LNCaP clone FGC (cell line): ENCODE measurements around the gene RTF1.

Experiments
- DNase-seq: peaks from one replicate; pipeline ENCODE4 v3.0.0-alpha.2; 2011; ENCODE audit warnings: low read depth
- H3K4me3 ChIP-seq: 2 replicates; pipeline ENCODE4 v1.5.1; 2011; ENCODE audit warnings: mild to moderate bottlenecking, low read depth, low read length, control low read depth
- TF ChIP-seq, protein P1 (sequence below): IDR thresholded peaks from 2 replicates; pipeline ENCODE4 v1.5.1; 2012; ENCODE audit warnings: mild to moderate bottlenecking; ENCODE audit not compliant: control insufficient read depth, insufficient read depth; ENCODE audit errors: extremely low read depth

RTF1 gene

DNA sequence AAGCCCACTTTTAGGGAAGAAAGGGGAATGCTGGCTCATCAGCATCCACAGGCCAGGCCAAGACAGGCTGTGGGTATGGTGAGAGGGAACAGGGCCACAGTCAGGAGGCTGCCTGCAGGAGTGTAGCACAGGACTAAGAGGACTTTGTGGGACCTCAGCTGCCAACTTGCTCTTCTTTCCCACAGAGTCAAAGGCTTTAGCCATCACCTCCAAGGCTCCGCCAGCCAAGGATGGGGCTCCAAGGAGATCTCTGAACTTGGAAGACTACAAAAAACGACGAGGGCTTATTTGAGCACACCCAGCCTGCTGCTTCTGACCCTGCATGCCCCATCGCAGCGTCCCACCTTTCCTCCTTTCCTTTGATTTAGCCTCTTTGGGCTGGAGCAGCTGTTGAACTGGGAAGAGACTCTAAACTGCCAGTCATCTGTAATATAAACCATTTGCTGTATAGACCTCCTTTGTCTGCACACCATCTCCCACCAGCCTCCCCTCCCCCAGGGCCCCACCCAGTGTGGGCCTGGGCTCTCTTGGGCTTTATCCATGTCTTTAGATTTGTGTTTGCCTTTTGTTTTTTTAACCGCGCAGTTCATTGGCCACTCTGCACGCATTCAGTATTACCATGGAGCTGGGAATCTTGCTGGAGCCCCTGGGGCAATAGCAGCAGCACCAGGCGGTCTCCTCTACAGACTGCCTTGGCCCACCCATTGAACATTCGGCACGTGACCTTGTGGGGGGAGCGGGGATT, 63.7 kb downstream of the RTF1 start:
- DNase-seq, result no peak
- H3K4me3 ChIP-seq, result no peak overlapping the region
- TF ChIP-seq, protein P1, sequence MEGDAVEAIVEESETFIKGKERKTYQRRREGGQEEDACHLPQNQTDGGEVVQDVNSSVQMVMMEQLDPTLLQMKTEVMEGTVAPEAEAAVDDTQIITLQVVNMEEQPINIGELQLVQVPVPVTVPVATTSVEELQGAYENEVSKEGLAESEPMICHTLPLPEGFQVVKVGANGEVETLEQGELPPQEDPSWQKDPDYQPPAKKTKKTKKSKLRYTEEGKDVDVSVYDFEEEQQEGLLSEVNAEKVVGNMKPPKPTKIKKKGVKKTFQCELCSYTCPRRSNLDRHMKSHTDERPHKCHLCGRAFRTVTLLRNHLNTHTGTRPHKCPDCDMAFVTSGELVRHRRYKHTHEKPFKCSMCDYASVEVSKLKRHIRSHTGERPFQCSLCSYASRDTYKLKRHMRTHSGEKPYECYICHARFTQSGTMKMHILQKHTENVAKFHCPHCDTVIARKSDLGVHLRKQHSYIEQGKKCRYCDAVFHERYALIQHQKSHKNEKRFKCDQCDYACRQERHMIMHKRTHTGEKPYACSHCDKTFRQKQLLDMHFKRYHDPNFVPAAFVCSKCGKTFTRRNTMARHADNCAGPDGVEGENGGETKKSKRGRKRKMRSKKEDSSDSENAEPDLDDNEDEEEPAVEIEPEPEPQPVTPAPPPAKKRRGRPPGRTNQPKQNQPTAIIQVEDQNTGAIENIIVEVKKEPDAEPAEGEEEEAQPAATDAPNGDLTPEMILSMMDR, result no peak

DNA sequence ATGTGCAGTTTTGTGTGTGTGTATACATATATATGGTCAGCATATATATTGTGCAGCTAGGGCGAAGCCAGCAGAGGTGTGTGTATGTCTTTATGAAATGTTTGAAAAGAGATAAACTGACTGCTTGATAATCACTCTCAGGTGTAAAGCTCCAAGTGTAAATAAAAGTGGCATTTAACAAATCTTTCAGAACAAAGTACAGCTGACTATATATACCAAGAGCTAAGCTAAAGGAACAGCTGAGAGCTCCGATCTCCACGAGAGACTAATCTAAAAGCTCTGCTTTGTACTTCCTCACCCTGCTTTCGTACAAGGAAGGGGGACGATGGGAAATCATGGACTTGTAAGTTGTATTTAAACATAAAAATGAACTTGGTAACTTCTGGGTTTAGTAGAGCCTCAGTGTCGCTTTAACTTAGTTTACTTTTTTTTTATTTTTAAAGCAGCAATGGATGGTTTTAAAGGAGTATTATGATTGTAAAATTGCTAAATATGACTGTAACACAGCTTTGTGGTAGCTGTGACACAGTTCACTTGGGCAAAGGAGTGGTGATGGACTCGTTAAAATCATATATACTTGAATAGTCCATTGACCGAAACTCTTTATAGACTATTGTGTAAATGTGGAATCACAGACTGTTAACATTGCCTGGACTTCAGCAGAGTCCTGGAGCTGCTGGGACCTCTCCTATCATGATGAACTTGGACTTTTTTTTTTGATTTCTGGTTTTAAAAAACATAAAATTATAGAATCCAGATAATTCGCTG, 65.4 kb downstream of the RTF1 start:
- no peak overlapping the region for H3K4me3 ChIP-seq
- DNase-seq, result no peak
- TF ChIP-seq, protein P1, result no peak

DNA sequence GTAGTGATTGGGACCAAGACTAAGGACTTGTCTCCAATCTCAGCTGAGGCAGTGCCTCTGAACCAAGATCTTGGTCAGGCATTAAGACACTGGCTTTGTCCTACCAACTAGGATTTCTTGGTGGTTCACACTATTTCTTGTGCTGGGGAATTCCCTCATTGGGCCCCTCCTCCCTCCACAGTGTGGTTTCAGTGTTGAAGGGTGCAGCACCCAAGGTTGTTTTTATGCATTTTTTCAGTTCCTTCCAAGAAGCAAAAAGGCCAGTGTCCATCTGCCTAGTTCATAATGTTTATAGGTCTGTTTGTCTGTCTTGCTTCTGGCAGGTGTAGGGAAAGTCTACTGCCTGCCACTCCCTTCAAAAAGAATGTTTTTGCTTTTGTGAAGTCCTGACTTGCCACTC, 66.2 kb downstream of the RTF1 start:
- no peak for DNase-seq
- TF ChIP-seq, protein P1, result no peak
- H3K4me3 ChIP-seq, result no peak overlapping the region

DNA sequence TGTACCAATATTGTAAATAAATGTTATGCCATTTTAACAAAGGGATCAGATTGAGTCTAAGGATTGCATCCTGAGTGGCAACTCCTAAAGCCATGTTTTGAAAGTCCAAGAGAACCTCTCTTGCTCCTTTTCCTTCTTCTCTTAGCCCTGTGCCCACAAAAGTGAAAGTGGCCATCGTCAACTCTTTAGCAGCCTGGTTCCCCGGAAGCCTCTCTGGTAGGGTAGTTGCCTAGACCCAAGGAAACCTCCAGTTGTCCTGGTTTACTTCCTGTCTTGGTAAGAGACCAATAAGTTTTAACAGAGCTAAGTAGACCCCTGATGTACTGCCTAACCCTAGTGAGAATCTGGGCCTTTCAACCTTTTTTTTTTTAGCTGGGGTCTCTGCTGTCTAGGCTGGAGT, 66.6 kb downstream of the RTF1 start:
- TF ChIP-seq, protein P1, result no peak
- no peak for DNase-seq
- H3K4me3 ChIP-seq, result no peak overlapping the region

DNA sequence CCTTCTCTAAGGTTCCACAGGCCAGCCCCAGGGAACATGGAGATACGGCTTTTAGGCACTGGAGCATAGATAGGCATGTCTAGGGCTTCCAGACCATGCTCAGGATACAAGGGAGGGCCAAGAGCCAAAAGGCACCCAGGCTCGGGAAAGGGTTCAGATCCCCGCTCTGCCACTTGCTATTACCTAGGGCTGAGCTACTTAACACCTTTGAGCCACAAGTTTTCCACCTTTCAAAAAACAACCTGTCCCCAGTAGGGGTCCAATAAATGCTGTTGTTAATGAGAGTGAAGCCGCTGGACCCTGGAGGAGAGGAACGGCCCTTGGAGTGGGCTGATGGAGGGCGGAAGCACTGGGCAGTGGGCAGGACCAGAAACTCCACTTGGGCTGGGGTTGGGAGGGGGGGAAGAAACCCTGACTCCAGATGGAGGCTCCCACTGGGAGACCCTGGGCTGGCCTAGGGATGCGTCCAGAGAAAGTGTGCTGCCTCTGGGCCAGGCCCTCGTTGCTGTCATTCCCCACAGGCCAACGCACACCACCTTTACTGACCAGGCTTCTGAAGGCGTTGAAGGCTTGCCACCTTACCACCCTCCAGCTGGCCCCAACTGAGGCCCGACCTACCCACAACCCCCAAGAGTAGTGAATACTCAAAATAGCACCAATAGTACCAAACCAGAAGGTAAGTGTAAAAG, 68.2 kb downstream of the RTF1 start:
- H3K4me3 ChIP-seq, result no peak overlapping the region
- no peak for DNase-seq
- TF ChIP-seq, protein P1, result no peak

DNA sequence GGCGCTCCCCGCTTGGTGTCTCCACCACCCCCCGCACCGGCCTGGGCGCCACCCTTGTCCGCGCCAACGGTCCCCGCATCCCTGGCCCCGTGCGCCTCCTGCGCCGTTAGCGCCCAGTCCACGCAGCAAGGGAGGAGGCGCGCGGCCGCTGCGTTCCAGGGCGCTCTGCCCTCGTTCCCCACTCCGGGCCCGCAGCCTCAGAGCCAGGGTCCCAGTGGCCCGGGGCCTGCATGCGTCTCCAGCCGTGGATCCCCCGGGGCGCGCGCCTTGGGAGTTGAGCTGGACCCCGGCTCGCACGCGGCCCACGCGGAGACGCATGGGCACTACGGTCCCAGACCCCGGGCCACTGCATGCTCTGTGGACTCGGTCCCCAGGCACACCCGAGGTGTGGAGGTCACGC, 69.4 kb downstream of the RTF1 start:
- TF ChIP-seq, protein P1, result no peak
- no peak for DNase-seq
- no peak overlapping the region for H3K4me3 ChIP-seq
